ENCODE measurements around the gene CHD6. TPM values are rescaled to one million over a fixed set of nuclear protein-coding genes. Genes with fewer than 3 reads are reported as not detected.

The CHD6 gene
- 35.9 TPM for total RNA-seq
- long read RNA-seq, partial matches to known transcripts, result 15 of 23 reads
- long read RNA-seq, other reads (novel, unspliced or antisense), result 8 of 23 reads

- DNase-seq (ENCODE audit: low spot score), result peak; percentile 99
- intact Hi-C loops (cut with DNase I), result loop anchor here (5.0 kb wide), 1 partner anchor 74 kb away; no protein-coding TSS in a partner anchor
Measured at GRCh38 chr20:41617902-41618806, at the start of gene CHD6. Gene CHD6, minus strand, starts transcription at chr20:41618377. Its CDS starts 67,040 bp downstream, at chr20:41551337.

- DNase-seq (ENCODE audit: low spot score), result no peak
- intact Hi-C loops (cut with DNase I), result no loop called here
Measured at GRCh38 chr20:41664584-41664983, 46.4 kb upstream of the CHD6 start.

GRCh38 chr20:41657655-41658054 lies 39.5 kb upstream of the CHD6 start:
- intact Hi-C loops (cut with DNase I), result no loop called here
- DNase-seq (ENCODE audit: low spot score), result no peak

- no peak for DNase-seq (ENCODE audit: low spot score)
- intact Hi-C loops (cut with DNase I), result no loop called here
Measured at GRCh38 chr20:41655962-41656618, 37.9 kb upstream of the CHD6 start.

- DNase-seq (ENCODE audit: low spot score), result no peak
- intact Hi-C loops (cut with DNase I), result no loop called here
Measured at GRCh38 chr20:41654884-41655283, 36.7 kb upstream of the CHD6 start.

GRCh38 chr20:41654292-41654691 lies 36.1 kb upstream of the CHD6 start:
- no peak for DNase-seq (ENCODE audit: low spot score)
- intact Hi-C loops (cut with DNase I), result no loop called here

GRCh38 chr20:41650231-41650948 lies 32.2 kb upstream of the CHD6 start:
- DNase-seq (ENCODE audit: low spot score), result no peak
- intact Hi-C loops (cut with DNase I), result no loop called here

GRCh38 chr20:41649489-41649888 lies 31.3 kb upstream of the CHD6 start:
- intact Hi-C loops (cut with DNase I), result no loop called here
- no peak for DNase-seq (ENCODE audit: low spot score)

- no peak for DNase-seq (ENCODE audit: low spot score)
- intact Hi-C loops (cut with DNase I), result no loop called here
Measured at GRCh38 chr20:41645372-41645771, 27.2 kb upstream of the CHD6 start.

GRCh38 chr20:41643504-41643938 lies 25.3 kb upstream of the CHD6 start:
- intact Hi-C loops (cut with DNase I), result no loop called here
- DNase-seq (ENCODE audit: low spot score), result no peak

GRCh38 chr20:41639630-41640029 lies 21.5 kb upstream of the CHD6 start:
- no peak for DNase-seq (ENCODE audit: low spot score)
- intact Hi-C loops (cut with DNase I), result no loop called here

- intact Hi-C loops (cut with DNase I), result no loop called here
- DNase-seq (ENCODE audit: low spot score), result no peak
Measured at GRCh38 chr20:41638456-41638855, 20.3 kb upstream of the CHD6 start.

- DNase-seq (ENCODE audit: low spot score), result no peak
- intact Hi-C loops (cut with DNase I), result no loop called here
Measured at GRCh38 chr20:41635158-41635557, 17.0 kb upstream of the CHD6 start.

- intact Hi-C loops (cut with DNase I), result no loop called here
- DNase-seq (ENCODE audit: low spot score), result no peak
Measured at GRCh38 chr20:41632896-41633295, 14.7 kb upstream of the CHD6 start.

- intact Hi-C loops (cut with DNase I), result no loop called here
- DNase-seq (ENCODE audit: low spot score), result peak; percentile 80
Measured at GRCh38 chr20:41631826-41632225, 13.6 kb upstream of the CHD6 start.

GRCh38 chr20:41630846-41631245 lies 12.7 kb upstream of the CHD6 start:
- intact Hi-C loops (cut with DNase I), result no loop called here
- DNase-seq (ENCODE audit: low spot score), result no peak

- no peak for DNase-seq (ENCODE audit: low spot score)
- intact Hi-C loops (cut with DNase I), result no loop called here
Measured at GRCh38 chr20:41627611-41628244, 9.6 kb upstream of the CHD6 start.

- no peak for DNase-seq (ENCODE audit: low spot score)
- intact Hi-C loops (cut with DNase I), result no loop called here
Measured at GRCh38 chr20:41627001-41627495, 8.9 kb upstream of the CHD6 start.

- intact Hi-C loops (cut with DNase I), result no loop called here
Measured at GRCh38 chr20:41623625-41624375, 5.6 kb upstream of the CHD6 start.

More at GRCh38 chr20:41623625-41624375, 5.6 kb upstream of the CHD6 start:
- no peak for DNase-seq (ENCODE audit: low spot score)
